ENCODE measurements around the gene PPP1R1C. TPM values are rescaled to one million over a fixed set of nuclear protein-coding genes. Genes with fewer than 3 reads are reported as not detected.

Gene PPP1R1C
- total RNA-seq = 0.29 and 0.36 TPM in 2 replicates

GRCh38 chr2:181985632-181986205, at the start of gene PPP1R1C:
Gene PPP1R1C (plus strand): TSS chr2:181985853. CDS start chr2:181986111, 258 bp downstream.
- Histone ChIP-seq H3K4me1 (ENCODE audit: insufficient read depth, low read length) (no peaks in the 10 kb centered on the region), H3K4me3 (ENCODE audit: insufficient read depth, low read length) (no peak within 1 kb of the TSS), H3K27me3 (ENCODE audit: insufficient read depth, low read length) (no peaks in the 10 kb centered on the region), H4K20me1 (ENCODE audit: insufficient read depth, low read length) (no peaks in the 10 kb centered on the region), H3K4me2 (ENCODE audit: insufficient read depth, low read length) (peak within 1 kb of the TSS; percentile 19), H3K36me3 (ENCODE audit: insufficient read depth, low read length) (no peaks in the 10 kb centered on the region), H2AFZ (ENCODE audit: low read length) (peak within 1 kb of the TSS; percentile 57), H3K27ac (ENCODE audit: low read depth, low read length) (no peak within 1 kb of the TSS), H3K9me3 (ENCODE audit: low read depth, low read length) (no peaks in the 10 kb centered on the region), H3K79me2 (ENCODE audit: insufficient read depth, low read length) (no peaks in the 10 kb centered on the region)
- DNase-seq (ENCODE audit: insufficient read length, low spot score, missing footprints) = no peak
- TF ChIP-seq CTCF (IDR thresholded peaks at IDR 0.05; ENCODE audit: extremely low read depth, low read depth, low read length) = no peak

GRCh38 chr2:181937473-181937872, 48.2 kb upstream of the PPP1R1C start:
- no peak overlapping the region for H3K27ac ChIP-seq (ENCODE audit: low read depth, low read length)
- no peaks in the 10 kb centered on the region for H4K20me1 ChIP-seq (ENCODE audit: insufficient read depth, low read length)
- no peak overlapping the region for H2AFZ ChIP-seq (ENCODE audit: low read length)
- H3K9me3 ChIP-seq (ENCODE audit: low read depth, low read length) = no peaks in the 10 kb centered on the region
- H3K4me1 ChIP-seq (ENCODE audit: insufficient read depth, low read length) = no peaks in the 10 kb centered on the region
- no peak for TF ChIP-seq CTCF (IDR thresholded peaks at IDR 0.05; ENCODE audit: extremely low read depth, low read depth, low read length)
- H3K4me2 ChIP-seq (ENCODE audit: insufficient read depth, low read length) = no peak overlapping the region
- DNase-seq (ENCODE audit: insufficient read length, low spot score, missing footprints) = peak; percentile 74
- no peaks in the 10 kb centered on the region for H3K36me3 ChIP-seq (ENCODE audit: insufficient read depth, low read length)
- H3K27me3 ChIP-seq (ENCODE audit: insufficient read depth, low read length) = no peaks in the 10 kb centered on the region
- no peak overlapping the region for H3K4me3 ChIP-seq (ENCODE audit: insufficient read depth, low read length)
- no peaks in the 10 kb centered on the region for H3K79me2 ChIP-seq (ENCODE audit: insufficient read depth, low read length)

- H4K20me1 ChIP-seq (ENCODE audit: insufficient read depth, low read length) = no peaks in the 10 kb centered on the region
- no peaks in the 10 kb centered on the region for H3K9me3 ChIP-seq (ENCODE audit: low read depth, low read length)
- TF ChIP-seq CTCF (IDR thresholded peaks at IDR 0.05; ENCODE audit: extremely low read depth, low read depth, low read length) = no peak
- no peak overlapping the region for H3K4me3 ChIP-seq (ENCODE audit: insufficient read depth, low read length)
- no peaks in the 10 kb centered on the region for H3K27me3 ChIP-seq (ENCODE audit: insufficient read depth, low read length)
- peaks cover 9% of the 10 kb centered on the region for H3K4me1 ChIP-seq (ENCODE audit: insufficient read depth, low read length)
- no peaks in the 10 kb centered on the region for H3K79me2 ChIP-seq (ENCODE audit: insufficient read depth, low read length)
- no peaks in the 10 kb centered on the region for H3K36me3 ChIP-seq (ENCODE audit: insufficient read depth, low read length)
- H2AFZ ChIP-seq (ENCODE audit: low read length) = no peak overlapping the region
- DNase-seq (ENCODE audit: insufficient read length, low spot score, missing footprints) = no peak
- H3K27ac ChIP-seq (ENCODE audit: low read depth, low read length) = no peak overlapping the region
- H3K4me2 ChIP-seq (ENCODE audit: insufficient read depth, low read length) = no peak overlapping the region
These were observed 42.1 kb upstream of the PPP1R1C start for GRCh38 chr2:181943411-181944124.

DNA sequence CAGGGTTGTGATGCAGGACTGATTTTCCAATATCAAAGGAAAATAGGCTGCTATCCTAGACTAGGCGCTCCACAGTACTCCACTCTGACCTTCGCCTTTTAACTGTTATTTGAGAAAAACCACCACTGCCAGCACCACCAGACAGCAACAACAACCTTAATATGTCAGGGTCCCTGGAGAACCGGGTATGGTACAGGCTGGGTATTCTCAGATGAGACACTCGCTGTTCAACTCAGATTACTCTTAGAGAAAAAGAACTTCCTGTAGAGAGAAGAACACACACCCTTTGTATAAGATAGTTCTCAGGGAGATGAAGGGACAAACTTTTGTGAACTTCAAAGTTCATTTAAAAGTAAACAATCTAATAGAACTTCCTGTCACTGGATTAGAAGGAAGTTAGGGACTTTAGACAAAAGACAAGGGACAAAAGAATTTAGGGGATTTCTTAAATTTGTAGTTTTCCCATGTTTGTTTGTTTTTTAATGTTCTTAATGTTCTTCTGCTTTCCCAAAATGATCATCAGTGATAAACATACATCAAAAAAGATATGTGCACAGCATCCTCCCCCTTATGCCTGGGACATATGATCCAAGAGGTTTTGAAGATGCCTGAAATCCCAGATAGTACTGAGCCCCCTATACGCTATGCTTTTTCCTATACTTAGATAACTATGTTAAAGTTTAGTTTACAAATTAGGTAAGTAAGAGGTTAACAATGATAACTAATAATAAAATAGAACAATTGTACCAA, 41.3 kb upstream of the PPP1R1C start:
- H4K20me1 ChIP-seq (ENCODE audit: insufficient read depth, low read length) = no peaks in the 10 kb centered on the region
- no peaks in the 10 kb centered on the region for H3K27me3 ChIP-seq (ENCODE audit: insufficient read depth, low read length)
- H3K9me3 ChIP-seq (ENCODE audit: low read depth, low read length) = no peaks in the 10 kb centered on the region
- no peak overlapping the region for H3K4me3 ChIP-seq (ENCODE audit: insufficient read depth, low read length)
- H3K79me2 ChIP-seq (ENCODE audit: insufficient read depth, low read length) = no peaks in the 10 kb centered on the region
- no peak overlapping the region for H3K4me2 ChIP-seq (ENCODE audit: insufficient read depth, low read length)
- peaks cover 17% of the 10 kb centered on the region for H3K4me1 ChIP-seq (ENCODE audit: insufficient read depth, low read length)
- H3K27ac ChIP-seq (ENCODE audit: low read depth, low read length) = no peak overlapping the region
- TF ChIP-seq CTCF (IDR thresholded peaks at IDR 0.05; ENCODE audit: extremely low read depth, low read depth, low read length) = no peak
- DNase-seq (ENCODE audit: insufficient read length, low spot score, missing footprints) = no peak
- H3K36me3 ChIP-seq (ENCODE audit: insufficient read depth, low read length) = no peaks in the 10 kb centered on the region
- no peak overlapping the region for H2AFZ ChIP-seq (ENCODE audit: low read length)
